NCI-H82 treated with DMSO at 0.1 percent for 48 hours (cell line): ENCODE results near the gene RPL3.
"Not testable (repeated sequence)": the region's sequence is repeated elsewhere in the genome, so short reads cannot be mapped to it uniquely, and the experiment has no call there.

ENCODE experiments used
- DNase-seq: peaks from one replicate; lab custom pipeline; 2025; ENCODE audit not compliant: unreplicated experiment; lab: John Stamatoyannopoulos, UW

Gene RPL3

DNA sequence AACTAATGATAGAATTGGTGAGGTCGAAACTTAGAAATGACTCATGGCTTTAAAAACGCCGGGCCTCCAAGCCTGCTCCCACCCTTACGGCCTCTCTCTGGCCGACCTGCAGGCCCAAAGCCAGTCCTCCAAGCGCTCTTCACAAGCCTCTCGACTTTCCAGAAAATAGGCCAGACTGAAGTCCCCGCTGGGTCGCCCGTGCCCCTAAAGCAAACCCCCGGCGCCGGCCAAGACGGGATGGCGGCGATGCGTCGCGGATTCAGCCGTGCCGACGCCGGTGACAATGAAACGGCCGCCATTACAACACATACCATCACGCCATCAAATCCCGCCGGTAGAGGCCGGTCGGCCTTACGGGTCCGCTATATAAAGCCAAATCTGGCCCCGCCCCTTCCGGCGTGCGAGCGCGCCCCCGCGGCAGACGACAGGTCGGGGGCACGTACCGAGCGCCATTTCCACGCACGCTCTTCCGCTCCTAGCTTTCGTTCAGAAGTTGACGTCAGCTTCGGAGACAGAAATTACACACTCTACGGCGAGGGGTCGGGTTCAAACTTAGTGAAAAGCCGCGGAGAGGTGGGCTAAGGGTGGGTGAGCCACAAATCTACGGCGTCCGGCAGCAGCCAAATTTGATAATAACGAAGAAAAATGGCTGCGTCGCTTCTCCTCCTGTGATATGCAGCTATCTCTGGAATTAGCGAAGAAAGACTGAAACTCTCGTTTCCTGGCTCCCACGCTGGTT, at the start of gene RPL3:
Gene RPL3 (minus strand): TSS at position 340 of the 739 bp plus-strand sequence. CDS start 26 bp downstream, at position 314.
- DNase-seq: peak; percentile 92

DNA sequence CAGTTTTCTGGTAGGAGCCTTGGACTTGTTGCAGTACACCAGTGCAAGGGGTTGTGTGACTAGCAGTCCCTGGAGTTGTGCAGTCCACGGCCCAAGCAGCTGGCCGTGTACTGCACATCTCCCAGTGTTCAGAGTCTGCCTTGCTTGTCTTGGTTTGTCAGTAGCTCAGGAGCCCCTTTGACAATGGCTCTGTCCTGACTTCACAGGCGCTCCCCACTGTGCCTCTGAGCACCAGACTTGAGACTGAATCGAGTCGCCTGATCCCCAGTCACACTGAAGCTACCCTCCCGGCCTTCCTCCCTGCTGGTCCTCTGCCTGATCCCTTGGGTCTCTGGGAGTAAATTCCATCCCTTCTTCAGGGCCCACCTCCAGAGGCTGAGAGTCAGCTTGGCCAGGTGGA, 49.8 kb upstream of the RPL3 start:
- DNase-seq: no peak

DNA sequence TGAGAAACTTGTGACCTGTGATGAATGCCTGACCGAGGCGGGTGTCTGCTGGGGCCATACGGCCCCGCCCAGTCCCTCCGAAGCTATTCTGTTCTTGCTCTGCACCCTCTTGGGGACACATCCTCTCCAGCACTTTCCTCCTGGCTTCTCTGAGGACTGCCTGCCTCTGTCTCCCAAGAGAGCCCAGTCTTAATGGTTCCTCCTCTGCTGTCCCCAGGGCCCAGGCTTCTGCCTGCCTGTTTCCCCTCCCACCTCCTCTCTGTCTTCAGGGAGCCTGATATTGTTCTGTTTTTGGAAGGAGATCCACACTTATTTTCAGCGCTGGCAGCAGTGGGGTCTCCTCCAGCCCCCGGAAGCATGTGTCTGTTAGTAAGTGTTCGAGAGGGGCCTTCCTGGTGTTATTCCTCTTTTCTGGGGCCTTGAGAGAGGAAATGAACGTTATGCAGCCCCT, 49.1 kb upstream of the RPL3 start:
- no peak for DNase-seq

DNA sequence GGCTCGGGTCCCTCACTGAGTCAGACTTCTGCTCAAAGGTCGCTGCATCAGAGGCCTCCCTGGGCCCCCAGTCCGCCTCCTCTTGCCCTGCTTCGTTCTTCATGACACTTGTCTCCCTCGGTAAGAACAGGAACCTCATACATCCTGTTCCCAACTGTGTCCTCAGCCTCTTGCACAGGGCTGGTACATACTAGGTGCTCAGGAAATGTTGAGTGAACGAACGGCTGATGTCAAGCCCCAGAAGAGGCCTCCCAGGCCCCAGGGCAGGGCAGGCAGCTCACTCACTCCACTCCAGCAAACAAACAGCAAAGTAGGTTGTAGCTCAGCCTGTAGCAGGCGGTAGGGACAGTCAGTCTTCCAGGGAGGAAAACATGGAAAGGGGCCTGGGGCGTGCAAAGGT, 47.6 kb upstream of the RPL3 start:
- DNase-seq: no peak

DNA sequence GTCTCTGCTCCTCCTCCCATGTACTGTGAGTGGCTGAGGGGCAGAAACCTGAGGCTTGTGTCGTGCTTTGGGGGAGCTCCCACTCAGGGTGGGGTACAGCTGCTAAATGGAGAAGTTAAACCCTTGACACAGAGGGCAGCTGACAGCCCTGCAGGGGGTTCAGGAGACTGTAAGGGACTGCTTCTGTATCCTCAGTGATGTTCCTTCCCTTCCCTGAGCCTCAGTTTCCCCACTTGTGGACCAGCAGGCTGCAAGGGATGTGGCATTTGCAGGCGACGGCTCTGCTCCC, 46.0 kb upstream of the RPL3 start:
- DNase-seq: no peak

DNA sequence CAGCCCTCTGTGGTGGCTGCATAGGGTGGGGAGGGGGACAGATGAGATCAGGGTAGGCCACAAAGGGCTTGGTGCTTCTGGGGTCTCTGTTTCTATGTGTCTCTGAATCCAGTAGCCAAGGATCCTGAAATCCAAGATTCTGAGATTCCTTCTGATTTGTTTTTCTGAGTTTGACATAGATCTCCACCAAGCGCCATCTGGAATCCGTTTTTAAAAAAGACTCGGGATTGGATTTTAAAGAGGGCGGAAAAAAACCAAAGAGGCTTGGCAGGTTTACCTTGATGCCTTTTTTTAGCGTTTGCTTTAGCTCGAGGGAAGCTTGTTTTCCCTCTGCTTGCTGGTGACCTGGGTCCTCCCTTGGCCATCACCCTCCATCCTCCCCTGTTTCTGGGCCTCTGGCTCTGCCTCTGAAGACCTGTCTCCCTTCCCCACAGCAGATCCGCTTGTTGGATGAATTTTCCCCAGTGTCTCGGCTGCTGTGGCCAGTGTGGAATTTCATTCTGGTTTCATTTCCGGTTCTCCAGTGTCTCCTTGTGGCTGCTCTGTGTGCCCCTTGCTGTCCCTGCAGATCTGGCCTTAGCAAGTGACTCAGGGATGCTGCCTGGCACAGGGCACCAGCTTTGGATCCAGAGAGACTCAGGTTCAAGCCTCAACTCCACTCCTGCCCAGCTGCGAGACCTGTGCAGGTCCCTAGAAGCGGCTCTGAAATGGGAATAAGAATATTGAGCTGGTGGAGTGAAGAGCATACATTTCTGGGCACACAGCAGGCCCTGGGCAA, 45.5 kb upstream of the RPL3 start:
- no peak for DNase-seq

DNA sequence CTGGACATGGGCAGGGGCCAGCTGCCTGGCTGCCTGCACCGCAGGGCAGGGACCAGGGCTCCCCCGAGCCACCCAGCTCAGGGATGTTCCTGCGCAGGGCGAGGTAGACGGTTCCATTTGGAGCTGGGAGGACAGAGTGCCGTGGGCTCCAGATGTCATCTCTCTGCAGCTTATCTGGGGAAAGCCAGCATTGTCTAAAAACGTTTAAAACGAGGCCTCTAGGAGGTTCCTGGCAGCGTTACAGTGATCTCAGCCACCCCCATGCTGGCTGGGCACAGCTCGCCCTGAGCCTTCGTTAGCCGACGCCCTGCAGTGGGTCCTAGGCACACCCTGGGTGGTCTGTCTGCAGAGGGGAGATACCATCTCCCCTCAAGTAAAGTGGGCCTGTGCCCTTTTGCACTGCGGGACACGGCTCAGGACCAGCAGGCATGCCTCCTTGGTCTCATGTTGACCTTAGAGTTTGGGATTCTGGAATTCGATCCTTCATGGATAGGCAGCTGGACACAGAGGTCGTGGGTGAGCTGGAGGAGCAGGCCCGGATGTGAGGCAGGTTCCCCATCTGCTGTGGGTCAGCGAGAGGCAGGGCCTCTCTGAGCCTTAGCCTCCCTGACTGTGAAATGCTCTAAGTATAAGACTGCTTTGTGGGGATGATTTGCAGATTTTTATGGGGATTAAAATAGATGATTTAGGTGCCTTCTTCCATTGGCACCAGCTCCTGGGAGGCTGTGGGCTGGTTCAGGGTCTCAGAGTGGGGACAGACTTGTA, 44.5 kb upstream of the RPL3 start:
- no peak for DNase-seq

DNA sequence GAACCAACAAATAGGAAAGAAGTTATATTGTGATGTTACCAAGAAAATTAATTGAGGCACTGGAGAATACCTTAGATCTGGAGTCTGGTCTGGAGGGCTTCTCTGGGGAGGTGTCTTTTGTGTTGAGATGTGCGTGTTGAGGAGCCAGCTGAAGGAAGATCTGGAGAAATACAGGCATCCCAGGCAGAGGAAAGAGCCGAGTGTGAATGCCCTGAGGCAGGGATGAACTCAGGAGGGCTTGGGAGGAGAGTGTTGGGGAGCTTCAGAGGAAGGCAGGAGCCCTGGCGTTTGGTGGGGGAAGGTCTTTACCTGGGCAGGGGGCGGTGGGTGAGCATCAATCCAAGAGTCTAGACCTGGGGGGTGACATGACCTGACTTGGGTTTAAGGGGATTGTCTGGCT, 43.5 kb upstream of the RPL3 start:
- DNase-seq: no peak

DNA sequence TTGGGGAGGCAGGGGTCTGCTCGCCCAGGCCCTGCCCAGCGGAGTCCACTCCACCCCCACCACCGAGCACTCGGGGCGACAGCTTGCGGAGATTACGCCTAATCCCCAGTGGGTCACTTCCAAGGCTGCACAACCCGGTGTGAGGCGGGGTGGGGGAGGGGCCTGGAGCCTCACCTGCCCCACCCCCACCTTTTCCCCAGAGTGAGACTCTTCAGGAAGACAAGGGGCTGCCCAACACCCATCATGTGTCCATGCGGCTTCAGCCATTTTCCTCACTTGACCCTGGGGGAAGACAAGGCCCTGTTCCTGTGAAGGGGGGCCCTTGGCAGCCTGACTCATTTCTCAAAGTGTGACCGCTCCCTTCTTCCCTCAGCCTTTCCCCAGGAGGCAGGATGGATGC, 42.8 kb upstream of the RPL3 start:
- DNase-seq: peak; percentile 74

DNA sequence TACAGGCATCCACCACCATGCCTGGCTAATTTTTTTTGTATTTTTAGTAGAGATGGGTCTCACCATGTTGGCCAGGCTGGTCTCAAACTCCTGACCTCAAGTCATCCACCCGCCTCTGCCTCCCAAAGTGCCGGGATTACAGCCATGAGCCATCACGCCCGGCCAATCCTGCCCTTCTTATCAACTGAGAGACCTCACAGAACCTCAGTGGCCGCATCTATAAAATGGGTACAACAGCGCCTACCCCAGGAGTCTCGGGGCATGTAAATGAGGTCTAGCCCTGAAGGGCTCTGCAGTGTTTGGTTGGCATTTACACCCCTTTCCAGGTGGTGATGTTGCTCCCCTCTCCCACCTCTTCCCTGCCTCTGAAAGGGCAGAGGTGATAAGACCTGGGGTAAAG, 42.1 kb upstream of the RPL3 start:
- no peak for DNase-seq

DNA sequence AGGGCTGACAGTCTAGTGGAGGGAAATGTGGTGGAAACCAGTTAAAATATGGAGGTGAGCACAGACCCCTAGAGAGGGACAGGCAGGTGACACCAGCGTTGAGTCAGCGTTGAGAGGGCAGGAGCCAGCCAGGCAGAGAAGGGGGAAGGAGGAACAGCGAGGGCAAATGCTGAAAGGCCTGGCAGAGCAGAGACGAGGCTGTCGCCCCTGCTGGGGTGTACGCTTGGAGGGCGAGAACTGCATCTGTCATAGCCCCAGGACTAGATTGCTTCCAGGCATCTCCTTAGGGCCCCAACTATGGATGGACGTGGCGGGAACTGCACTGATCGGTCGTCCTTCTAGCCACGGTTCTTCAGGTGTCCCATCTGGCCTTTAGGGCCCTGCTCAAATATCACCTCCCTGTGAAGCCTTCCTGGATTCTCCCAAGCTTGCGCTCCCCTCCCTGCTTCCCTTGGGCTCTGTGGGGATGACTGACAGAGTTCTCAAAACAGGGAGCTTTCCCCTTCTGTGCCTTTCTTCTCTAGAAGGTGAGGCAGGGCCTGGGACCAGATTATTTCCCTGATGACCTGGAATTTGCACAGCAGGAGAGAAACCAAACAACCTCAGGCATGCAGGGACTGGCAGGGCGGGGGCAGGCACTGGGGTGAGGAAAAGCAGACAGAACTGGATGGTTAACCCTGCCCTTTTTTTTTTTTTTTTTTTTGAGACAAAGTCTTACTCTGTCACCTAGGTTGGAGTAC, 41.4 kb upstream of the RPL3 start:
- DNase-seq: no peak

DNA sequence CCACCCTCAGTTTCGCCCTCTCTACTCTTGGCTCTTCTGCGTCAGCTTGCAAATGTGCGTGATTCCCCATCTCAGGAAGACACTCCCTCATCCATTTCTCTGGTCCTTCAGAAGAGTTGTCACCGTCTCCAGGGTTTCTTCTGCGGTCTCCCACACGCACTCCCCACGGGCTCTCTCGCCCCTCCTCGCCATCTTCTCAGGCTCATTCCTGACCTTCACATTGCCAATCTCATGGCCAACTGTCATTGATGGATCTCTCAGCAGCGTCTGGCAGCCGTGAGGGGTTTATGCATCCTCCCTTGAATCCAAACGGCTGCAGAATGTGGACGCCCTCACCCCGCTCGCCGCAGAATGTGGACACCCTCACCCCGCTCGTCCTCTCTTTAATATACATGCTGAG, 40.8 kb upstream of the RPL3 start:
- no peak for DNase-seq

DNA sequence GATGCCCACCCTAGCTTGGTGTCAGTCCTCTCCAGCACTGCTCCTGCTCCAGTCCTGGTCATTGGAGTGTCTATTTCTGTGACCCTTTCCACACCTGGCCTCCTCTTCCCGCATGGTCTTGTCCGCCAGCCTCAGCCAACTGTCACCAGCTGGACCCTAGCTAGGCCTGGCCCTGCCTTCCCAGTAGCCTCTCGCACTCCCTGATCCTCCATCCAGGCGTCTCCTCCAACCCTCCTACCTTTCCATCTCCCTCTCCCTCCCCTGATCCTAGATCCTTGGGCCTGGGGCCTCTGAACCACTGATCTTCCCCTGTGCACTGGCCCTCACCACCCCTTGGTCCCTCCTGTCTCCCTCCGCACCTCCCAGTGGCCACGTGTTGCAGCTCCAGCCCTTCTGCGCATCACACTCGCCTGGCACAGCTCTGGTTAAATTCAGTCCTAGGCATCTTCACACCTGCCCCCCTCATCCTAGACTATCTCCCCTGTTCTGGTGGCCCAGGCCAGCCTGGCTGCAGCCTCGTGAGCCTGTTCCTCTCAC, 40.3 kb upstream of the RPL3 start:
- no peak for DNase-seq

DNA sequence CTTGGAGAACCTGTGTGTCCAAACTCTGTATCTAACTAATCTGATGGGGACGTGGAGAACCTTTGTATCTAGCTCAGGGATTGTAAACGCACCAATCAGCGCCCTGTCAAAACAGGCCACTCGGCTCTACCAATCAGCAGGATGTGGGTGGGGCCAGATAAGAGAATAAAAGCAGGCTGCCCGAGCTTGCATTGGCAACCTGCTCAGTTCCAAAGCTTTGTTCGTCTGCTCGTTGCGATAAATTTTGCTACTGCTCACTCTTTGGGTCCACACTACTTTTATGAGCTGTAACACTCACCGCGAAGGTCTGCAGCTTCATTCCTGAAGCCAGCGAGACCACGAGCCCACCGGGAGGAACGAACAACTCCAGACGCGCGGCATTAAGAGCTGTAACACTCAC, 38.8 kb upstream of the RPL3 start:
- DNase-seq: not testable (repeated sequence)

DNA sequence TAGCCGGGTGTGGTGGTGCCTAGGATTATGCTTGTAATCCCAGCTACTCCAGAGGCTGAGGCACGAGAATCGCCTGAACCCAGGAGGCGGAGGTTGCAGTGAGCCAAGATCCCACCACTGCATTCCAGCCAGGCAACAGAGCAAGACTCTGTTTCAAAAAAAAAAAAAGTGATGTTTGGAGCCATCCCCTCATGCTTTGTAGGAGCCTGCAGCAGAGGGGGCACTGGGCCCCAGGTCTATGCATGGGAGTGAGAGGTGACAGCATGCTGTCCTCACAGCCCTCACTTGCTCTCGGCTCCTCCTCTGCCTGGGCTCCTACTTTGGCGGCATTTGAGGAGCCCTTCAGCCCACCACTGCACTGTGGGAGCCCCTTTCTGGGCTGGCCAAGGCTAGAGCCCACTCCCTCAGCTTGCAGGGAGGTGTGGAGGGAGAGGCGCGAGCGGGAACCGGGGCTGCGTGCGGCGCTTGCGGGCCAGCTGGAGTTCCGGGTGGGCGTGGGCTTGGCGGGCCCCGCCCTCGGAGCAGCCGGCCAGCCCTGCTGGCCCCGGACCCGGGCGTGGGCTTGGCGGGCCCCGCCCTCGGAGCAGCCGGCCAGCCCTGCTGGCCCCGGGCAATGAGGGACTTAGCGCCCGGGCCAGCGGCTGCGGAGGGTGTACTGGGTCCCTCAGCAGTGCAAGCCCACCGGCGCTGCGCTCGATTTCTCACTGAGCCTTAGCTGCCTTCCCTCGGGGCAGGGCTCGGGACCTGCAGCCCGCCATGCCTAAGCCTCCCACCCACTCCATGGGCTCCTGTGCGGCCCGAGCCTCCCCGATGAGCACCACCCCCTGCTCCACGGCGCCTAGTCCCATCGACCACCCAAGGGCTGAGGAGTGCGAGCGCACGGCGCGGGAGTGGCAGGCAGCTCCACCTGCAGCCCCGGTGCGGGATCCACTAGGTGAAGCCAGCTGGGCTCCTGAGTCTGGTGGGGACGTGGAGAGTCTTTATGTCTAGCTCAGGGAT, 38.0 kb upstream of the RPL3 start:
- not testable (repeated sequence) for DNase-seq

DNA sequence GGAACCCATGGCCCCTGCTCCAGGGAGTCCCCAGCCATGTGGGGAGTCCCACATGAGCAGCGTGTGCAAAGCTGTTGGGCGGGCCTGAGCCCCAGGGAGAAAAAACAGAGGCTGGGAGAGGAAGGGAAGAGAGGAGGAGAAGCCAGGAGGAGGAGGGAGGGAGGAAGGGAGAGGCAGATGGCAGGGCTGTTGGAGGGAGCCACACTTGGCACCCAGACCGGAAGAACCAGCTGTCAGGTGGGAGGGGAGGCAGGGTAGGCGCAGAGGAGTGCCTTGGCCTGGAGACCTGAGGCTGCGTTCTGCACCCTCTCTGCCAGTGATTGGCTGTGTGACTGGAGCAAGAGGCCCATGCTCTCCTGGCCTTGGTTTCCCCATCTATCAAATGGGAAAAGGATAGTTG, 37.0 kb upstream of the RPL3 start:
- peak; percentile 86 for DNase-seq

DNA sequence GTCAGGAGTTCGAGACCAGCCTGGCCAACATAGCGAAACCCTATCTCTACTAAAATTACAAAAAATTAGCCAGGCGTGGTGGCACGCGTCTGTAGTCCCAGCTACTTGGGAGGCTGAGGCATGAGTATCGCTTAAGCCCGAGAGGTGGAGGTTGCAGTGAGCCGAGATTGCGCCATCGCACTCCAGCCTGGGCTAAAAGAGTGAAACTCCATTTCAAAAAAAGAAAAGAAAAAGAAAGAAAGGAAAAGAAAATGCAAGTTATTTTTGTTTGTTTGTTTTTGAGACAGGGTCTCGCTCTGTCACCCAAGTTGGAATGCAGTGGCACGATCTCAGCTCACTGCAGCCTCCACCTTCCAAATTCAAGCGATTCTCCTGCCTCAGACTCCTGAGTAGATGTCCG, 36.4 kb upstream of the RPL3 start:
- not testable (repeated sequence) for DNase-seq

DNA sequence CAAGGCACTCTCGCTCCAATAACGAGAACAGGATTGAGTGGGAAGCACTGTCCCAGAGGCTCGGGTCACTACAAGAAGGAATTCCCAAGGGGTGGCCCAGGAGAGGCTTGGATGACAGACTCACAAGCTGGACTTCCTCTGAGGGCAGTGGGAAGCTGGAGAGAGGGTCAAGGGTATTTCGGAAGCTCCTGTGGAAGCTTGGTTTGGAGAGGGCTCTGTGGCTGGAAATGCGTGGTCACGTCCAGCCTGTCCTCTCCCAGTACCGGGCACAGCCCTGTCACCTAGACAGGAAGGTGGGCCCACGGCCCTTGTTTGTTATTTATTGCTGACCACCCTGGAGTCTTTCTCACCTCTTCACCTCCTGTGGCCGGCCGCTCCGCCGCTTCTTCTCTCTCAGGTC, 35.7 kb upstream of the RPL3 start:
- no peak for DNase-seq

DNA sequence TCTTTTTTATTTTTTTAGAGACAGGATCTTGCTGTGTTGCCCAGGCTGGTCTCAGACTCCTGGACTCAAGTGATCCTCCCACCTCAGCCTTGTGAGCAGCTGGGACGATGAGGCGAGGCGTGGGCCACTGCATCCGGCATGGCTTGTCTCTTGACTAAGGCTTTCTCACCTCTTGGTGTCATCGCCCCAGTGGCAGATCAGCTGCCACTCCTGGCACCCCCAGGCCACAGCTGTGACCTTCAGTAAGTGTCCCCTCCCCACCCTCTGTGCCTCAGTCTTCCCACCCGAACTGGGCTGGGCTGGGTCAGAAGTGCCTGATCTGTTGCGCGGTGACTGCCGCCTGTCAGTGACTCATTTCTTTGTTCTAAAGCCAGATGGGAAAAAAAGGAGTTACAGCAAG, 33.9 kb upstream of the RPL3 start:
- no peak for DNase-seq
